Hepatocyte (in vitro differentiated cells): ENCODE measurements around the gene WDFY2.

Experiments
- CTCF ChIP-seq: fragments of 200-600 bp; sonication (generic); IDR thresholded peaks from 2 replicates; pipeline ENCODE4 v1.5.1; 2016; ENCODE audit warnings: antibody characterized with exemption, mild to moderate bottlenecking; ENCODE audit not compliant: poor library complexity
- EZH2 ChIP-seq: fragments of 200-600 bp; sonication (generic); IDR thresholded peaks from 2 replicates; pipeline ENCODE4 v1.6.1; 2016; ENCODE audit warnings: antibody characterized with exemption, mild to moderate bottlenecking, borderline replicate concordance

GRCh38 chr13:51794964-51795363 is 210.7 kb downstream of the WDFY2 start:
- TF ChIP-seq CTCF, result no peak
- TF ChIP-seq EZH2, result no peak
